BJ (cell line): ENCODE data around the gene AFF1. TPM values are rescaled to one million over a fixed set of nuclear protein-coding genes. Genes with fewer than 3 reads are reported as not detected.

Source experiments
- CTCF ChIA-PET: fragments of 350-600 bp; formaldehyde crosslinking; extraction: SDS; loops from one replicate; lab custom pipeline; 2021; ENCODE audit warnings: antibody characterized with exemption, inconsistent platforms; lab: Yijun Ruan, JAX
- POLR2A ChIA-PET: fragments of 300-600 bp; sonication (Branson Sonifier 250); formaldehyde crosslinking; extraction: SDS; loops from one replicate; lab custom pipeline; 2021; ENCODE audit warnings: antibody characterized with exemption; lab: Charles Lee
- DNase-seq: peaks from one replicate; pipeline ENCODE4 v3.0.0-alpha.2; 2011; ENCODE audit warnings: low read depth
- H3K27me3 ChIP-seq: 2 replicates; pipeline ENCODE4 v1.6.0; 2011; ENCODE audit warnings: low read length; ENCODE audit not compliant: control insufficient read depth, insufficient read depth
- H3K36me3 ChIP-seq: 2 replicates; pipeline ENCODE4 v1.5.1; 2011; ENCODE audit warnings: low read length; ENCODE audit not compliant: control insufficient read depth, insufficient read depth
- H3K4me3 ChIP-seq: 2 replicates; pipeline ENCODE4 v1.5.1; 2011; ENCODE audit warnings: low read depth, mild to moderate bottlenecking, control low read depth, low read length
- polyA plus RNA-seq: library from polyadenylated mRNA; depleted of rRNA; stranded (reverse); fragments of >200 nt; gene quantifications from 2 replicates; pipeline ENCODE4 v1.2.3, GENCODE V29; 2011
- TF ChIP-seq, protein P1 (sequence below): IDR thresholded peaks from 2 replicates; pipeline ENCODE4 v1.5.1; 2011; ENCODE audit warnings: low read depth, mild to moderate bottlenecking, control low read depth, inconsistent platforms, low read length, moderate library complexity; ENCODE audit not compliant: insufficient read depth

The AFF1 gene
- polyA plus RNA-seq, 1 experiment: 11.0 TPM

GRCh38 chr4:87019898-87020297, 85.1 kb downstream of the AFF1 start:
- H3K36me3 ChIP-seq: no peaks in the 10 kb centered on the region
- ChIA-PET POLR2A (no interaction called here), CTCF (no interaction called here)
- H3K4me3 ChIP-seq: no peak overlapping the region
- DNase-seq: no peak
- TF ChIP-seq, protein P1, sequence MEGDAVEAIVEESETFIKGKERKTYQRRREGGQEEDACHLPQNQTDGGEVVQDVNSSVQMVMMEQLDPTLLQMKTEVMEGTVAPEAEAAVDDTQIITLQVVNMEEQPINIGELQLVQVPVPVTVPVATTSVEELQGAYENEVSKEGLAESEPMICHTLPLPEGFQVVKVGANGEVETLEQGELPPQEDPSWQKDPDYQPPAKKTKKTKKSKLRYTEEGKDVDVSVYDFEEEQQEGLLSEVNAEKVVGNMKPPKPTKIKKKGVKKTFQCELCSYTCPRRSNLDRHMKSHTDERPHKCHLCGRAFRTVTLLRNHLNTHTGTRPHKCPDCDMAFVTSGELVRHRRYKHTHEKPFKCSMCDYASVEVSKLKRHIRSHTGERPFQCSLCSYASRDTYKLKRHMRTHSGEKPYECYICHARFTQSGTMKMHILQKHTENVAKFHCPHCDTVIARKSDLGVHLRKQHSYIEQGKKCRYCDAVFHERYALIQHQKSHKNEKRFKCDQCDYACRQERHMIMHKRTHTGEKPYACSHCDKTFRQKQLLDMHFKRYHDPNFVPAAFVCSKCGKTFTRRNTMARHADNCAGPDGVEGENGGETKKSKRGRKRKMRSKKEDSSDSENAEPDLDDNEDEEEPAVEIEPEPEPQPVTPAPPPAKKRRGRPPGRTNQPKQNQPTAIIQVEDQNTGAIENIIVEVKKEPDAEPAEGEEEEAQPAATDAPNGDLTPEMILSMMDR: no peak
- no peaks in the 10 kb centered on the region for H3K27me3 ChIP-seq

- no peak for DNase-seq
- Histone ChIP-seq H3K4me3 (no peak overlapping the region), H3K27me3 (no peaks in the 10 kb centered on the region), H3K36me3 (no peaks in the 10 kb centered on the region)
- ChIA-PET CTCF (interaction anchor here (0.5 to 1.5 kb wide), 3 partner anchors 13 to 1285 kb away, joined by 3 to 8 read pairs (median 6); no protein-coding TSS in a partner anchor), POLR2A (interaction anchor here (0.6 kb wide), 1 partner anchor 104 kb away, joined by 3 read pairs; no protein-coding TSS in a partner anchor)
- TF ChIP-seq, protein P1: no peak
Observed at GRCh38 chr4:87024201-87024600, 89.4 kb downstream of the AFF1 start.

DNA sequence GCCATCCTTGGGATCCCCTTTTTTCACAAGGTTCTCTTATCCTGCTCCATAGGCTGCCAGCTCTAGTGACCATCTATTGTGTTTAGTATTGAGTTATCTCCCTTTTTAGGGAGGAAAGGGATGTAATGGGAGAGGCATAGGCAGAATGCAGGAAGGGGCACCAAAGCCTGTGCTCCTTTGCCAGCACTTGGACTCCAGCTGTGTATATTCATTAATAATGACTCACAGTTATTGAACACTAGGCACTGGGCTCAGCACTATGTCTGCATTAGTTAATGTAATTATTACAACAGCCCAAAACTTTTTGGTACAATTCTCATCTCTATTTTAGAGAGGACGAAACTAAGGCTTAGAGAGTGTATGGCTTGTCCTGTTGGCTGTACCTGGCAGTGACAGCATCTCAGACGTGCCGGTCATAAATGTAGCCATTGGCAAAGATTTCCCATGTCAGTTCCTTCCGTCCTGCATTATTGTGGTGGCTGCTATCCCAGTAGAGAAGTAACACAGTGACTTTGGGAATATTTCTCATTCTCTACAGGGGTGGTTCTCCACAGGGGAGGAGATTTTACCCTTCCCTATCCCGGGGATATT, 90.3 kb downstream of the AFF1 start:
- Histone ChIP-seq H3K4me3 (no peak overlapping the region), H3K36me3 (no peaks in the 10 kb centered on the region), H3K27me3 (no peaks in the 10 kb centered on the region)
- ChIA-PET CTCF (no interaction called here), POLR2A (no interaction called here)
- DNase-seq: no peak
- TF ChIP-seq, protein P1: no peak

DNA sequence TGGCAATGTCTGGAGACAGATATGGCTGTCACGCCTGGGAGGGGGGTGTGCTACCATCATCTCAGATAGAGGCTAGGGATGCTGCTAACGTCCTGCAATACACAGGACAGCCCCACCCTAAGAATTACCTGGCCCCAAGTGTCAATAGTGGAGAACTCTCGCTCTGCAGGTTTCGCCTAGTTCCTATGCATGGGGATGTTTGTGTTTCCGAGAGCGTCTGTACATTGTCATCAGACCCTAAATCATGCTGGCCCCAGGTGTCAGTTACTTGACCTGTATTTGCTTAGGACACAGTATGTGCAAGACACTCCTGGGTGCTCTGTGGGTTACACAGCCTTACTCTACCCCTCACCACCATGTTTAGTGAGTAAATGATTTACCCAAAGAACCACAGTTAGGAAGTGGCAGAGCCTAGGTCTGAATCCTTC, 90.8 kb downstream of the AFF1 start:
- ChIA-PET POLR2A (no interaction called here), CTCF (no interaction called here)
- DNase-seq: no peak
- H3K36me3 ChIP-seq: no peaks in the 10 kb centered on the region
- H3K4me3 ChIP-seq: no peak overlapping the region
- TF ChIP-seq, protein P1: no peak
- no peaks in the 10 kb centered on the region for H3K27me3 ChIP-seq

GRCh38 chr4:87026800-87027495, 92.1 kb downstream of the AFF1 start:
- ChIA-PET POLR2A (no interaction called here), CTCF (interaction anchor here (0.5 to 0.9 kb wide), 2 partner anchors 23 to 104 kb away, joined by 3 to 4 read pairs; no protein-coding TSS in a partner anchor)
- Histone ChIP-seq H3K36me3 (no peaks in the 10 kb centered on the region), H3K27me3 (no peaks in the 10 kb centered on the region), H3K4me3 (no peak overlapping the region)
- no peak for DNase-seq
- TF ChIP-seq, protein P1: no peak
